ENCODE measurements around the gene ITM2B.

The ITM2B gene

GRCh38 chr13:48297131-48297786 lies 64.3 kb downstream of the ITM2B start:
- Histone ChIP-seq H3K9me3 (ENCODE audit: control insufficient read depth, insufficient read depth, low read length) (no peaks in the 10 kb centered on the region), H3K36me3 (ENCODE audit: control insufficient read depth, insufficient read depth, low read length) (no peaks in the 10 kb centered on the region), H3K4me1 (ENCODE audit: control insufficient read depth, insufficient read depth, low read length) (no peaks in the 10 kb centered on the region), H3K4me3 (ENCODE audit: low read depth, low read length) (no peak overlapping the region), H3K27me3 (ENCODE audit: control insufficient read depth, insufficient read depth, low read length) (no peaks in the 10 kb centered on the region), H3K9ac (ENCODE audit: low read depth, low read length) (no peak overlapping the region)

DNA sequence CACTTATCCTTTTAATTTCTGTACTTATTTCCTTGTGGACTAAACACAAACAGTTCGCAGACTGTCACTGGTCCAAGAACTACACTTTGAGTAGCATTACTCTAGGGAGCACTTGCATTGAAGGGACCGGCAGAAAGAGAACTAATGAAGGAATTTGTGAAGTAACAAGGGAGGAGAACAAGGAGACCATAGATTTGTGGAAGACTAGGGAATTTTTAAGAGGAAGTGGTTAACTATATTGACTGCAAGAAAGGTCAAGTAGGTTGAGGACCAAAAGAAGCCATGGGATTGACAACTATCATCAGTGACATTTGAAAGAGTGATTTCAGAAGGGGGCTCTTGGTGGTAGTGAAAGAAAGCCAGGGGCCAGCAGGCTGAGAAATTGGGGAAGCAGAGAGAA lies 66.6 kb downstream of the ITM2B start:
- H3K9me3 ChIP-seq (ENCODE audit: control insufficient read depth, insufficient read depth, low read length) = no peaks in the 10 kb centered on the region
- H3K9ac ChIP-seq (ENCODE audit: low read depth, low read length) = no peak overlapping the region
- no peak overlapping the region for H3K4me3 ChIP-seq (ENCODE audit: low read depth, low read length)
- no peaks in the 10 kb centered on the region for H3K27me3 ChIP-seq (ENCODE audit: control insufficient read depth, insufficient read depth, low read length)
- H3K4me1 ChIP-seq (ENCODE audit: control insufficient read depth, insufficient read depth, low read length) = no peaks in the 10 kb centered on the region
- H3K36me3 ChIP-seq (ENCODE audit: control insufficient read depth, insufficient read depth, low read length) = no peaks in the 10 kb centered on the region

GRCh38 chr13:48302871-48303358 lies 69.9 kb downstream of the ITM2B start:
- Histone ChIP-seq H3K9ac (ENCODE audit: low read depth, low read length) (peak overlapping the region; percentile 84), H3K36me3 (ENCODE audit: control insufficient read depth, insufficient read depth, low read length) (no peaks in the 10 kb centered on the region), H3K4me1 (ENCODE audit: control insufficient read depth, insufficient read depth, low read length) (no peaks in the 10 kb centered on the region), H3K4me3 (ENCODE audit: low read depth, low read length) (peak overlapping the region; percentile 90), H3K27me3 (ENCODE audit: control insufficient read depth, insufficient read depth, low read length) (no peaks in the 10 kb centered on the region), H3K9me3 (ENCODE audit: control insufficient read depth, insufficient read depth, low read length) (no peaks in the 10 kb centered on the region)

DNA sequence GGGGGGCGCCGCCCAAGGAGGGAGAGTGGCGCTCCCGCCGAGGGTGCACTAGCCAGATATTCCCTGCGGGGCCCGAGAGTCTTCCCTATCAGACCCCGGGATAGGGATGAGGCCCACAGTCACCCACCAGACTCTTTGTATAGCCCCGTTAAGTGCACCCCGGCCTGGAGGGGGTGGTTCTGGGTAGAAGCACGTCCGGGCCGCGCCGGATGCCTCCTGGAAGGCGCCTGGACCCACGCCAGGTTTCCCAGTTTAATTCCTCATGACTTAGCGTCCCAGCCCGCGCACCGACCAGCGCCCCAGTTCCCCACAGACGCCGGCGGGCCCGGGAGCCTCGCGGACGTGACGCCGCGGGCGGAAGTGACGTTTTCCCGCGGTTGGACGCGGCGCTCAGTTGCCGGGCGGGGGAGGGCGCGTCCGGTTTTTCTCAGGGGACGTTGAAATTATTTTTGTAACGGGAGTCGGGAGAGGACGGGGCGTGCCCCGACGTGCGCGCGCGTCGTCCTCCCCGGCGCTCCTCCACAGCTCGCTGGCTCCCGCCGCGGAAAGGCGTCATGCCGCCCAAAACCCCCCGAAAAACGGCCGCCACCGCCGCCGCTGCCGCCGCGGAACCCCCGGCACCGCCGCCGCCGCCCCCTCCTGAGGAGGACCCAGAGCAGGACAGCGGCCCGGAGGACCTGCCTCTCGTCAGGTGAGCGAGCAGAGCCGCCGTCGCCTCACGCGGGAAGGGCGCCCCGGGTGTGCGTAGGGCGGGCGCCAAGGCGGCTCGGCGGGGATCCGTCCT lies 70.5 kb downstream of the ITM2B start, which contains the start of gene RB1:
TSS of gene RB1 (plus strand) at position 393 of the 784 bp plus-strand sequence. CDS start at position 555, 162 bp downstream.
- Histone ChIP-seq H3K36me3 (ENCODE audit: control insufficient read depth, insufficient read depth, low read length) (no peaks in the 10 kb centered on the region), H3K9me3 (ENCODE audit: control insufficient read depth, insufficient read depth, low read length) (no peaks in the 10 kb centered on the region), H3K4me1 (ENCODE audit: control insufficient read depth, insufficient read depth, low read length) (no peaks in the 10 kb centered on the region), H3K27me3 (ENCODE audit: control insufficient read depth, insufficient read depth, low read length) (no peaks in the 10 kb centered on the region), H3K9ac (ENCODE audit: low read depth, low read length) (peak within 1 kb of the TSS; percentile 84), H3K4me3 (ENCODE audit: low read depth, low read length) (peak within 1 kb of the TSS; percentile 90)

DNA sequence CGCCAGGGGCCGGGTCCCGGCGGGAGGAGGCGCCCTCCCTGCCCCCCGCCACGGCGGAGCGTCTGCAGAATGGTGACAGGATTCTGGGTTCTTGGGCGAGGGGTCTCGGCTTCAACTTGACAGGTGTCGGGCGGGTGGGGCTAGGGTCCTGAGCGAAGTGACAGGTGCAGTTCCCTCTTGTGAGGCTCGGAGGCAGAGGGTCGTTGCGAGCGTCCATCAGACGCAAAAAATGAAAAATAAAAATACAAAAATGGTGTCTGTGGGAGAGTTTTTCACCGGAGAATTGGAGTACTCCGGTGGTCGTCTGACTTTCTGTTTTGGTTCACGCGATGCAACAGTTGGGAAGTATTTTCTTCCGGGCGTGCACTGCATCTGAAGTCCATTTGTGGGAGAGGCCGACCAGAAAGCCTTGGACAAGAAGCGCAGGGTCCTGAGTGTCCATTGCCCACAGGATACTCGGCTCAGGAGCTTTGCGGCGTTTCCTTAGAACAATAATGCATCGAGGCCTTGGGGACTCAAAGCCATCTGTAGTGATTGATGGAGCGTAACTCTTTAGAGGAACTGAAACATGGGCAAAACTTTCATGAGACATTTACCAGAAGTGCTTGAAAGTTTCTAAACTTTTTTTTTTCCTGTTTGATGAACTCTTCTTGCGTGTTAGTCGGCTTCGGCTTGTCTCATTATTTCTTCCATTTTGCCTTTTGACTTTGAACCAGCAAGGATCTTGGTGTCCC lies 71.3 kb downstream of the ITM2B start:
- no peaks in the 10 kb centered on the region for H3K36me3 ChIP-seq (ENCODE audit: control insufficient read depth, insufficient read depth, low read length)
- no peaks in the 10 kb centered on the region for H3K4me1 ChIP-seq (ENCODE audit: control insufficient read depth, insufficient read depth, low read length)
- H3K4me3 ChIP-seq (ENCODE audit: low read depth, low read length) = peak overlapping the region; percentile 90
- H3K9me3 ChIP-seq (ENCODE audit: control insufficient read depth, insufficient read depth, low read length) = no peaks in the 10 kb centered on the region
- no peak overlapping the region for H3K9ac ChIP-seq (ENCODE audit: low read depth, low read length)
- H3K27me3 ChIP-seq (ENCODE audit: control insufficient read depth, insufficient read depth, low read length) = no peaks in the 10 kb centered on the region

- H3K36me3 ChIP-seq (ENCODE audit: control insufficient read depth, insufficient read depth, low read length) = no peaks in the 10 kb centered on the region
- H3K4me3 ChIP-seq (ENCODE audit: low read depth, low read length) = no peak overlapping the region
- no peaks in the 10 kb centered on the region for H3K4me1 ChIP-seq (ENCODE audit: control insufficient read depth, insufficient read depth, low read length)
- H3K9me3 ChIP-seq (ENCODE audit: control insufficient read depth, insufficient read depth, low read length) = no peaks in the 10 kb centered on the region
- H3K27me3 ChIP-seq (ENCODE audit: control insufficient read depth, insufficient read depth, low read length) = no peaks in the 10 kb centered on the region
- H3K9ac ChIP-seq (ENCODE audit: low read depth, low read length) = no peak overlapping the region
These were observed 78.2 kb downstream of the ITM2B start for GRCh38 chr13:48311223-48311622.

GRCh38 chr13:48315969-48316650 lies 83.1 kb downstream of the ITM2B start:
- H3K36me3 ChIP-seq (ENCODE audit: control insufficient read depth, insufficient read depth, low read length) = peaks cover 5% of the 10 kb centered on the region
- H3K27me3 ChIP-seq (ENCODE audit: control insufficient read depth, insufficient read depth, low read length) = no peaks in the 10 kb centered on the region
- H3K9me3 ChIP-seq (ENCODE audit: control insufficient read depth, insufficient read depth, low read length) = no peaks in the 10 kb centered on the region

DNA sequence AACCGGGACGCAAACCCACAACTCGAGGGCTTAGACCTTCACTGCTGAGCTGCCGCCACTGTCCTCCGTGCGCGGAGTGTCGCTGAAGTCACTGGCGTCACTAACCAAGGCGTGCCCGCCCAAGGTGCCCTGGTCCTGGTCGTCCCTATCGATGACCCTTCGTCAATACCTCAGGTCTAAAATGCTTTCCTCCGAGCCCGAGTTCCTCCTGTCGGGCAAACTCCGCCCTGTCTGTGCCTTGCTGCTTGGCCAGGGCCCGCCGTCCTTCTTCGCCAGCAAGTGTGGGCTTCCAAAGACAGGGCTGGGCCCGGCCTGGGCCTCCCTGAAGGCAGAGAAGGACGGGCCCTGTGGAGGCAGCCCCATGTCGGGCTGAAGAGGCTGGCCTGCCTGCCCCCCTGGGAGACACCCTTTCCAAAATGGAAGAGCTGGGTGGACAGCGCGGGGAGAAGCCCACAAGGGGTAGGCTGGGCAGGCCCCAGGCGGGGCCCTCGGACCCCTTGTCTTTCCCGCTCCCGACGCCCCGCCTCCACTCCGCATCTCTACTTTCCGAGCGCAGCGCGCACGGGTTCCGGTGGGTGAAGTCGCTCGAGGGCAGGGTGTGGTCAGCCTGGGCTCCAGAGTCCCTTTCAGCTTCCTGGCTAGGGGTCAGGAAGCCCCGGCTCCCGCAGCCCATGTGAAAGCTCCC lies 84.0 kb downstream of the ITM2B start:
- Histone ChIP-seq H3K9ac (ENCODE audit: low read depth, low read length) (no peak overlapping the region), H3K9me3 (ENCODE audit: control insufficient read depth, insufficient read depth, low read length) (no peaks in the 10 kb centered on the region), H3K36me3 (ENCODE audit: control insufficient read depth, insufficient read depth, low read length) (peaks cover 5% of the 10 kb centered on the region), H3K4me3 (ENCODE audit: low read depth, low read length) (no peak overlapping the region), H3K27me3 (ENCODE audit: control insufficient read depth, insufficient read depth, low read length) (no peaks in the 10 kb centered on the region), H3K4me1 (ENCODE audit: control insufficient read depth, insufficient read depth, low read length) (no peaks in the 10 kb centered on the region)

More at GRCh38 chr13:48315969-48316650, 83.1 kb downstream of the ITM2B start:
- no peak overlapping the region for H3K9ac ChIP-seq (ENCODE audit: low read depth, low read length)
- no peaks in the 10 kb centered on the region for H3K4me1 ChIP-seq (ENCODE audit: control insufficient read depth, insufficient read depth, low read length)
- no peak overlapping the region for H3K4me3 ChIP-seq (ENCODE audit: low read depth, low read length)

DNA sequence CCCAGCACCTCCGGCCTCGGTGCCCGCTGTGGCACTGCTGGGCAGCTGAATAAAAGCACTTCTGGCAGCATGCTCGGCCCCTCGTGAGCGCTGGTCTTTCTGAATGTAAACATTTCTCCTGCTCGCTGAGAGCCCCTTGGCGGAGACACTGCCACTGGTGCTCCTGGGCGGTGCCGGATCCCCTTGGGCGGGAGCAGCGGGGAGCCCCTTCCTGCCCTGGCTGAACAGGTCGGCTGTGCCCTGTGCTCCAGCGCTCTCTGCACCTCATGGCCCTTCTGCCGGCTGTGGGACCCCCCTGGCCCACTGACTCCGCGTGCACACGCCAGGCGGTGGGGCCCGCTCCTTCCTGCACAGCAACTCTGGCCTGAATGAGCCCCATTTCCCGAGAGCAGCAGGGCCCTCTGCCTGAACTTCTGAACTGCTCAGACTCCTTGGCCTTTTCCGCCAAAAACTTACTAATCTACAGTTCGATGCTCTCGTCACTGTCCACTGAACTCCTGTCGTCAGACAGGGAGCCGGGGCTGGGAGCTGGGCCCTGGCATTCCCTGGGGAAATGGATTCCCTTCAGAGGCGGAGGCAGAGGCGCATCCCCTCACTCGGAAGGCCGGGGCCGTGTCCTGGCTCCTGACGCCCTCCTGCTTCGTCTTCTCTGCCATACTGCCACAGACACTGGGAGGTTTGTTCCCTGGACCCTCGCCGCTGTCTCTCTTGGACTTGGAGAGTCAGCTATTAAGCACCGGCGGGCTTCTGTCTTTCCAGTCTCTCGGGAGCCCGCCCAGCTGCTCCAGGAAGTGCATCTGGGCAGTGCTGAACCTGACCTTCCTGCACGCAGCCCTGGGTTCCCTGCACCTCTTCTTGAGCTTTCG lies 84.7 kb downstream of the ITM2B start:
- Histone ChIP-seq H3K36me3 (ENCODE audit: control insufficient read depth, insufficient read depth, low read length) (peaks cover 5% of the 10 kb centered on the region), H3K27me3 (ENCODE audit: control insufficient read depth, insufficient read depth, low read length) (no peaks in the 10 kb centered on the region), H3K4me3 (ENCODE audit: low read depth, low read length) (no peak overlapping the region), H3K4me1 (ENCODE audit: control insufficient read depth, insufficient read depth, low read length) (no peaks in the 10 kb centered on the region), H3K9ac (ENCODE audit: low read depth, low read length) (no peak overlapping the region), H3K9me3 (ENCODE audit: control insufficient read depth, insufficient read depth, low read length) (no peaks in the 10 kb centered on the region)

- Histone ChIP-seq H3K4me1 (ENCODE audit: control insufficient read depth, insufficient read depth, low read length) (no peaks in the 10 kb centered on the region), H3K9ac (ENCODE audit: low read depth, low read length) (no peak overlapping the region), H3K27me3 (ENCODE audit: control insufficient read depth, insufficient read depth, low read length) (no peaks in the 10 kb centered on the region), H3K9me3 (ENCODE audit: control insufficient read depth, insufficient read depth, low read length) (no peaks in the 10 kb centered on the region), H3K4me3 (ENCODE audit: low read depth, low read length) (no peak overlapping the region), H3K36me3 (ENCODE audit: control insufficient read depth, insufficient read depth, low read length) (peaks cover 5% of the 10 kb centered on the region)
These were observed 85.4 kb downstream of the ITM2B start for GRCh38 chr13:48318377-48318811.

Data from iPS-15b (cell line).